ENCODE data around the gene PITRM1.

GRCh38 chr10:3098689-3099088 is 73.9 kb downstream of the PITRM1 start:
- no peak for TF ChIP-seq CTCF (IDR thresholded peaks at IDR 0.05; ENCODE audit: low read length)
- no peak for TF ChIP-seq EZH2 (IDR thresholded peaks at IDR 0.05; ENCODE audit: borderline replicate concordance, low read length)
